NCI-H510A (cell line): ENCODE data around the gene GPRC5A.
A peak's percentile ranks its signal among the peaks of the same experiment; 100 is the strongest.

Experiments used
- DNase-seq: peaks from one replicate; lab custom pipeline; 2025; lab: John Stamatoyannopoulos, UW

Gene GPRC5A

DNA sequence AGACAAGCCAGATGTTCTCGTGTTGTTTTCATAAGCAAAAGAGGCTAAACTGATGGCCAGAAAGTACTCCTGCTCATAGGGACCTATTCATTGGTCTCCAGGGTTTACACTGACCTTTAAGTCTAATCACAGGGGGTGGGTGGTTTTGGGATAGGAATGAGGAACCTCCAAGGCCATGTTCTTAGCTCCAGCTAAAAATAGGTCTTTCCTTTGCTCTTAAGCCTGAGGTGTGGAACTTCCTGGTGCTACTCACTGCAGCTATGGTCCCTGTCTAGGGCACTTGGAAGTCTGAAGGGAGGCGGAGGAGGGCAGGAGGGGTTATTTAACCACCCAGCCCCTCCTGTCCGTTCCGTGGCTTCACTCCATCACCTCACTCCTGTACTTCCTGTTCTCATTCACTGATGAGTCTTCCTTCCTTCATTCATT, 18.6 kb downstream of the GPRC5A start:
- DNase-seq: no peak

DNA sequence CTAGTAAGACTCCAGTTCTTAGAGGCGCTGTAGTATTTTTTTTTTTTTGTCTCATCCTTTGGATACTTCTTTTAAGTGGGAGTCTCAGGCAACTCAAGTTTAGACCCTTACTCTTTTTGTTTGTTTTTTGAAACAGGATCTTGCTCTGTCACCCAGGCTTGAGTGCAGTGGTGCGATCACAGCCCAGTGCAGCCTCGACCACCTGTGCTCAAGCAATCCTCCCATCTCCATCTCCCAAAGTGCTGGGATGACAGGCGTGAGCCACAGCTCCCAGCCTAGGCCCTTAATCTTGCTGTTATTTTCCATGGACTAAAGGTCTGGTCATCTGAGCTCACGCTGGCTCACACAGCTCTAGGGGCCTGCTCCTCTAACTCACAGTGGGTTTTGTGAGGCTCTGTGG, 21.3 kb downstream of the GPRC5A start:
- DNase-seq: no peak

- DNase-seq: no peak
Observed at GRCh38 chr12:12915656-12916055, 24.3 kb downstream of the GPRC5A start.

DNA sequence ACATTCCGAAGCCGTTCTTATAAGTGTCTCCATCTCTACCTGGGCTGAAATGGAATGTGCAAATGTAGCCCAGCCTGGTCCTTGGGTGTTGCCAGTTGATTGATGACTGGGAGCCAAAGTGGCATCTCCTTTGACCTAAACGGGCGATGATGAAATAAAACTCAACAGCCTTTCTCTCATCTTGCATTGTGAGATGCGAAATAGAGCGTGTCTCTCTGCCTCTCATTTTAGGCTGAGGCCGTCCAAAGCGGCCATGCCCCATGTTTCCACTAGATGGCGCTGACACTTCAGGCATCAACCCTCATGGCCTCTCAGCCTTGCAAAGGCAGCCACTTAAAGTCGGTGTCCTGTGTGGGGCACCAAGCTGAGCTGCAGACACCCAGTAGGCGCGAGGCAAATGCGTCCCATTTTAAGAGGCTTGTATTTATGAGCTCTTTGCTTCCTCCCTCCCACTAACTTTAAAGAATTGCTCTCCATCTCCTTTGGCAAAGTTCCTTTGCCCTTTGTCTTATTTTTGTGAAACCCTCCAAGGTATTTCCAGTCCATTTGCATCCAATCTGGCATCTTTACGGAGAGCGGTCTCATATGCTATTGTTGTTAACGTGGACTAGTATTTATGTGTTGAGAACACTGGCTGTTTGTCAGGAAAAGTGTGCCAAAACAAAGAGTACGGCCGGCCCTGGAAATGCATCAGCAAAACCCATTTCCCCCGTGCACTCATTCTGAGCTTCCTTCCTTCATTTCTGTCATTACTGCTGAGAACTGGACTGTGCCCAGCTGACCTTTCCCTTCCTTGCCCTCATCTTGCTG, 25.0 kb downstream of the GPRC5A start:
- peak; percentile 12 for DNase-seq

GRCh38 chr12:12917517-12917916, 26.2 kb downstream of the GPRC5A start:
- DNase-seq: no peak

DNA sequence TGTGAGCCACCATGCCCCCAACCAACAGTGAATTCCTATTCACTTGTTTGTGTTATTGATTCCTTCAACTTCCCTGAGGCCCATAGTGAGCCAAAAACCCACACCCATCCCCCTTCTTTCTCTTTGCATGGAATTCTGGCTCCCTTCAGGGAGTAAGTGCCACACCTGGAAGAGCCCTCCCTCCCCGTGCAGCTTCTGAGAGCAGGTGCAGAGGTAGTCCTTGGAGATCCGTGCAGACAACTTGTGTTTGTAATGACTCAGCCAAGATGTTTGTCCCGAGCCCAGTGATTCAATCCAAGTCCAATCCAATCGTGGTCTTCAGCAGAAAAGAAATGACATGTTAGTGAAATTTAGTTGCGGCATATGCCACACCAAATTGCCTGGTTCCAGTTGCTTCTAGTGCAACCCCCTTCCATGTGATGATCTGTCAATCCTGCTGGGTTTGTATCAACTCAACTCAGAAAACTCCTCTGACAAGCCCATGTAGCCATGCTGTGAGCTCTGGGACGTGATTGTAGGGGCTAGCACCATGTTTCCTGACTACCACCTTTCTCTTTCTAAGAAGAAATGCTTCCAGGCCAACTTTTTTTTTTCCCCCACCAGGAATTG, 27.5 kb downstream of the GPRC5A start:
- DNase-seq: no peak

DNA sequence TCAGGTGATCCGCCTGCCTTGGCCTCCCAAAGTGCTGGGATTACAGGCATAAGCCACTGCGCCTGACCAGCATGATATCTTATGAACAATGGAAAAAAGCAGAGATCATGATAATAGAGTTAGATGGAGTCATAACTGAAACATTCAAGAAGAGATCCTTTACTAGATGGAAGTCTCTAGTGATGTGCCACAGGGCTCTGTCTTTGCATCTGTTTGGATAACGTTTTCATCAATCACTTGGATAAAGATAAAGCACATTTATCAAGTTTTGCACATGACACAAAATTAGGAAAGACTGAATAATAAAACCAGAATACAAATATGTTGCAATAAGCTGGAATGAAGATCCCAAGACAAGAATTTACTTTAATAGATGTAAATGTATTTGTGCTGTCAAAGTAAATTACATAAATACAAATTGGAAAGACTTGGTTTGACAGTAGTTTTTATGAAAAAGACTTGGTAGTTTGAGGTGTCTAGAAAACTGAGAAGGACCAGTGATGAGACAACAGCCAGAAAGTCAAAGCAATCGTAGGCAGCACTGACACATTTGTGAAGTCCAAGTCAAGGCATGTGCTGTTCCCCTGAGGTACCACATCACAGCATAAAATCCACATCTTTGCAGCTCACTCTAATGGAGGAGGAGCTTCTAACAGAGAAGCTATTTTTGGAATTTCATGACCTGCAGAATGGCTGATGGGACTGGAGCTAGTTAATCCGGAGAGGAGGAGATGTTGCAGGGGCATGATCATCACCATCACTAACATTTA, 28.5 kb downstream of the GPRC5A start:
- DNase-seq: no peak

GRCh38 chr12:12922191-12922616, 30.8 kb downstream of the GPRC5A start:
- no peak for DNase-seq

DNA sequence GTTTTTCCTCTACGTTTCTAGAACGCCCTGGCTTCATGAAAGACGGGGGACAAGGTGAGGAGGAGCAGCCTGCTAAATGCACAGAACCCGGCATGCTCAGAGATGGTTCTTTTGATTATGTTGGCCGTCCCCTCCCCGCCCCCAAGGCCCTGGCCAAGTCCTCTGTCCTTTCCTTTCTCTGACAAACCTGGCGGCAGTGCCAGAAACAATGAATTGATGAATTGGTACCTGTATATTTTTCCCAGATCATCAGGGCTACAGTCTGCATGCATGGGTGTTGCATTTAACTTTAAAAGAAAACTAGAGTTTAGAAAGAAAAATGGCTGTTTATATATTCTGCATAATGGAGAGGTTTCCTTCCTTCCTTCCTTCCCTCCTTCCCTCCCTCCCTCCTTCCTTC, 31.6 kb downstream of the GPRC5A start:
- no peak for DNase-seq

DNA sequence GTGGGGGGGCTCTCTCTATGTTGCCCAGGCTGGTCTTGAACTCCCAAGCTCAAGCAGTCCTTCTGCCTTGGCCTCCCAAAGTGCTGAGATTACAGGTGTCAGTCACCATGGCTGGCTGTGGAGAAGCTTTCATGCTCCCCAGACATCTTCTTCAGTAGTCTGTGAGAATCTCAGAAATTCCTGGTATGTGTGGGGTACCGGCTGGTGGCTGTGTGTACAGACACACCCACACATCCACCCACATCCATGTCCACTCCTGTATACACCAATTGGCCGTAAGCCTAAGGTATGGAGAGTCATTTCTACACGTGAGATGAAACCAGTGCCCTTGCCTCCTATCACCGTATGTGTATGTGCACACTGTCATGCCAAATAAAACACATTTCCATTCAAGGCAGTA, 32.8 kb downstream of the GPRC5A start:
- DNase-seq: no peak

DNA sequence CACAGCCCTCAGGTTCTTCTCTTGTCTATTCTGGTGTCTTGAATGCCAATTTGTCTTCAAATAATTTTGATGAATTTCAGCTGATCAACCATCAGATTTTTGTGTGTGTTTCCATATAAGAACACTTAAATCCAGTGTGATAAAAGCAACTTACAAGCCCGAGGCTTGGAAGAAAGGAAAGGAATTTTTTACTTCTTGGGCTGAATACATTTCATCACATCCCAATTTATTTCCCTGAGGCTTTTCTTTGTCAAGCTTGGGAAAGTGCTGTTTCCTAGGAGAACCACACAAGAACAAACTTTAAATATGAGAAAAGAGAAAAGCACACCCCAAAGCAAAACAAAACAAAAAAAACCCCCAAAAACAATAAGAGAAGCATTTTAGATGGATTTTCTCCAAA, 34.0 kb downstream of the GPRC5A start:
- no peak for DNase-seq

GRCh38 chr12:12926571-12927071, 35.3 kb downstream of the GPRC5A start:
- no peak for DNase-seq

- DNase-seq: peak; percentile 55
Observed at GRCh38 chr12:12927211-12928079, 36.1 kb downstream of the GPRC5A start.

GRCh38 chr12:12929696-12930095, 38.3 kb downstream of the GPRC5A start:
- DNase-seq: no peak

GRCh38 chr12:12930633-12931219, 39.4 kb downstream of the GPRC5A start:
- no peak for DNase-seq

DNA sequence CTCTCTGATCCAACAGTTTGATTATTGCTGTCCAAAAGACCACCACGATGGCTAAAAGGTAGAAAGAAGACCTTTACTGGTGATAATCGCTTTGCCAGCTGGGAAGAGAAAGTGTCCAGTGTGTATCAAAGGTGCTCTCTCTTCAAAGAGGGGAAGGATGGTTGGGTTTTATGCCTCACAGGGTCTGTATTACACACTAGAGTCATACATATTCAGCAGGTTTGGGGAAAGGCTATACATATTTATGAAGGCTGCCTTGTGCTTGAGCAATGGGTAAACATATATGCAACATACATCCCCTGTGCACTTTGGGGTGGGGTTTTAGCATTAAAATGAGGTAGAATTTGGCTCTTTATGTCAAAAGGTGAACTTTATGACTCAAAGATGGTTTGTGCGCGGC, 42.4 kb downstream of the GPRC5A start:
- DNase-seq: no peak

DNA sequence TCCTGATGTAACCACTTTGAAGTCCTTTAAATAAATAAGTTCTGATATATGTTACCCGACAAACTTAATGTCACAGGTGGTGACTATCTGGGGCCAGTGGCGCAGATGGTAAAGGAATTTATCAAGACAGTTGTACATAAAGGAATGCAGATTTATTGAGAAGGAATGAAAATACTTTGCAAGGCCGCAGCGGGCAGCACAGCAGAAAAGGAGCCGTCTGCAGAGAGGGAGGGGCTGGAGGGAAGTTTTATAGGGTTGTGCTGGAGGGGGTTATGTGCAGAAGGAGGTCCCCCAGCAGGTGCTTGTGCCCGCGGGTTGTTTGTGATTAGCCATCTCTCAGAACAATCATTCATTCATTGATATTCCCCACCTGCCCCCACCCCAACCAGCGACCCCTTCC, 43.2 kb downstream of the GPRC5A start:
- no peak for DNase-seq

GRCh38 chr12:12936983-12937491, 45.7 kb downstream of the GPRC5A start:
- DNase-seq: no peak

- no peak for DNase-seq
Observed at GRCh38 chr12:12938541-12938940, 47.2 kb downstream of the GPRC5A start.

- DNase-seq: no peak
Observed at GRCh38 chr12:12939888-12940287, 48.5 kb downstream of the GPRC5A start.
